Activated naive CD8-positive, alpha-beta T cell treated with anti-CD3 and anti-CD28 coated beads, Interleukin-2, amount 50 U/mL, for 24 hours (primary cell): ENCODE data around the gene PRR20G.
A peak's percentile ranks its signal among the peaks of the same experiment; 100 is the strongest.

Source experiments
- ATAC-seq: fragments of 150-1000 bp; cut with Tn5 transposase; one replicate; pipeline ENCODE4 v1.10.0; 2021
- DNase-seq: peaks from one replicate; pipeline ENCODE4 v3.0.0; 2021
- H3K27ac Mint-ChIP-seq: one replicate; pipeline ENCODE4 v1.8.0; 2021; ENCODE audit warnings: mild to moderate bottlenecking, mixed read lengths
- H3K27me3 Mint-ChIP-seq: one replicate; pipeline ENCODE4 v1.8.0; 2021; ENCODE audit warnings: mixed read lengths
- H3K36me3 Mint-ChIP-seq: one replicate; pipeline ENCODE4 v1.8.0; 2021; ENCODE audit warnings: low read depth, mixed read lengths
- H3K4me1 Mint-ChIP-seq: one replicate; pipeline ENCODE4 v1.8.0; 2021; ENCODE audit warnings: mixed read lengths
- H3K4me3 Mint-ChIP-seq: one replicate; pipeline ENCODE4 v1.8.0; 2021; ENCODE audit warnings: mild to moderate bottlenecking, moderate library complexity, mixed read lengths
- H3K9me3 Mint-ChIP-seq: one replicate; pipeline ENCODE4 v1.8.0; 2021; ENCODE audit warnings: mixed read lengths

The PRR20G gene

DNA sequence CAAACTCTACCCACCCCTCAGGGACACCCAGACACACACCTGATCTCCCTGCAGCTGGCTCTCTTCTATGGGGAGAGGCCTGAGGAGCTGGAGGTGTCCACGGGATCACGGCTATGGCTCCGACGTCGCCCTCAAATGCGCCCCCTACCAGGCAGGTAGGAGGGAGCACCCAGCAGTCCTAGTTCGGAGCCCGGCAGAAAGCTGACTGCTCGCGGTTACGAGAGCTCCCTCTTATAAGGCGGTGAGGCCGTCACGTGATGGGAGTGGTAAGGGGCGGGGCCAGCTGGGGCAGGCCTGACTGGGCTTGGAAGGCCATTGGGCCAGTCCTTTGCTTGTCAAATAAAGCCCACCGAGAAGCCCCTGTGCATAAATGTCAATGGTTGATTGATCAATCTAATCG is at the start of gene PRR20G:
Gene PRR20G (minus strand): TSS at position 207 of the 400 bp plus-strand sequence. CDS start 681 bp downstream, outside the sequence.
- no peak within 1 kb of the TSS for H3K27ac Mint-ChIP-seq
- H3K36me3 Mint-ChIP-seq: no peaks in the 10 kb centered on the region
- H3K4me3 Mint-ChIP-seq: no peak within 1 kb of the TSS
- H3K9me3 Mint-ChIP-seq: peaks cover 10% of the 10 kb centered on the region
- H3K4me1 Mint-ChIP-seq: no peaks in the 10 kb centered on the region
- DNase-seq: no peak
- ATAC-seq: no peak
- H3K27me3 Mint-ChIP-seq: peaks cover 6% of the 10 kb centered on the region

- no peaks in the 10 kb centered on the region for H3K4me1 Mint-ChIP-seq
- no peak overlapping the region for H3K27ac Mint-ChIP-seq
- H3K9me3 Mint-ChIP-seq: peaks cover 31% of the 10 kb centered on the region
- no peak for DNase-seq
- no peaks in the 10 kb centered on the region for H3K36me3 Mint-ChIP-seq
- H3K27me3 Mint-ChIP-seq: peaks cover 31% of the 10 kb centered on the region
- ATAC-seq: no peak
- no peak overlapping the region for H3K4me3 Mint-ChIP-seq
These were observed 49.2 kb upstream of the PRR20G start for GRCh38 chr3:127337001-127337400.

GRCh38 chr3:127336101-127336500 is 48.3 kb upstream of the PRR20G start:
- no peaks in the 10 kb centered on the region for H3K36me3 Mint-ChIP-seq
- H3K27ac Mint-ChIP-seq: no peak overlapping the region
- ATAC-seq: no peak
- peaks cover 37% of the 10 kb centered on the region for H3K9me3 Mint-ChIP-seq
- no peaks in the 10 kb centered on the region for H3K4me1 Mint-ChIP-seq
- DNase-seq: no peak
- H3K4me3 Mint-ChIP-seq: no peak overlapping the region
- H3K27me3 Mint-ChIP-seq: peaks cover 33% of the 10 kb centered on the region

GRCh38 chr3:127330385-127330784 is 42.5 kb upstream of the PRR20G start:
- Mint-ChIP-seq H3K4me1 (no peaks in the 10 kb centered on the region), H3K9me3 (peaks cover 36% of the 10 kb centered on the region), H3K27ac (no peak overlapping the region), H3K36me3 (peaks cover 2% of the 10 kb centered on the region), H3K27me3 (peaks cover 7% of the 10 kb centered on the region), H3K4me3 (no peak overlapping the region)
- DNase-seq: no peak
- ATAC-seq: no peak

DNA sequence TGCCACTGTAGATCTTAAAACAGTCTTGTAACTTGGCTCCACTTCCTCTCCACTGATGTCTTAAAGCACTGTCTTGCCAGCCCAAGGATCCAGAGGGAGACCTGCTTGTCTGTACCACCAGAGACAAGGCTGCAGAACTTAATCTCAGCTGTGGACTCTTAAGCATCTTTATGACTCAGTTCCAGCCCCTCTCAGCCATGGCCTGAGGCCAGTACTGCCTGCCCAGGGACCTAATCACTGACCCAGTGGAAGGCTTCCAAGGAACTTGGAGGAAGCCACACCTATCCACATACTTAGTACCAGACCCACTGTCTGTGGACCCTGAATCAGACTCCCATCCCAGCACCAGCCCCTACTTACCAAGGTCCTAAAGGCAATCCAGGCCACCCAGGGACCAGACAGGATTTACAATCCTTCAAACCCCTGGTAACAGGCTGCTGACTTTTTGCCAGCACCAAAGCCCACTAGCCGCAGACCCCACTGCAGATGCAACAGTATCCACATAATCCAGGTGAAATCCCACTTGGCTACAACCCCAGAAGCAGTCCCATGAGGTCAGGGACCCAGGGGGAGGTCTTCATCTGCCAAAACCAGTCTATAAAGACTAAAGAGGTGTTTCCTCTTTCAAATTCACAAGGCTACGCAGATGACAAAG is 41.9 kb upstream of the PRR20G start:
- H3K27me3 Mint-ChIP-seq: peaks cover 7% of the 10 kb centered on the region
- peaks cover 2% of the 10 kb centered on the region for H3K36me3 Mint-ChIP-seq
- ATAC-seq (no peak), DNase-seq (no peak)
- H3K27ac Mint-ChIP-seq: no peak overlapping the region
- H3K9me3 Mint-ChIP-seq: peaks cover 35% of the 10 kb centered on the region
- no peak overlapping the region for H3K4me3 Mint-ChIP-seq
- H3K4me1 Mint-ChIP-seq: no peaks in the 10 kb centered on the region

GRCh38 chr3:127328421-127328820 is 40.6 kb upstream of the PRR20G start:
- H3K4me3 Mint-ChIP-seq: no peak overlapping the region
- no peak overlapping the region for H3K27ac Mint-ChIP-seq
- DNase-seq (no peak), ATAC-seq (no peak)
- H3K36me3 Mint-ChIP-seq: peaks cover 2% of the 10 kb centered on the region
- H3K4me1 Mint-ChIP-seq: no peaks in the 10 kb centered on the region
- peaks cover 7% of the 10 kb centered on the region for H3K27me3 Mint-ChIP-seq
- peaks cover 28% of the 10 kb centered on the region for H3K9me3 Mint-ChIP-seq

- Mint-ChIP-seq H3K36me3 (peaks cover 2% of the 10 kb centered on the region), H3K27ac (no peak overlapping the region), H3K4me3 (no peak overlapping the region), H3K27me3 (peaks cover 2% of the 10 kb centered on the region), H3K9me3 (peaks cover 11% of the 10 kb centered on the region), H3K4me1 (no peaks in the 10 kb centered on the region)
- DNase-seq (no peak), ATAC-seq (no peak)
These were observed 38.5 kb upstream of the PRR20G start for GRCh38 chr3:127326341-127326740.

GRCh38 chr3:127325629-127325961 is 37.7 kb upstream of the PRR20G start:
- ATAC-seq (no peak), DNase-seq (no peak)
- H3K27ac Mint-ChIP-seq: no peak overlapping the region
- peaks cover 5% of the 10 kb centered on the region for H3K27me3 Mint-ChIP-seq
- H3K9me3 Mint-ChIP-seq: peaks cover 13% of the 10 kb centered on the region
- peaks cover 2% of the 10 kb centered on the region for H3K36me3 Mint-ChIP-seq
- no peaks in the 10 kb centered on the region for H3K4me1 Mint-ChIP-seq
- H3K4me3 Mint-ChIP-seq: no peak overlapping the region

- Mint-ChIP-seq H3K9me3 (peaks cover 11% of the 10 kb centered on the region), H3K27ac (no peak overlapping the region), H3K4me1 (no peaks in the 10 kb centered on the region), H3K4me3 (no peak overlapping the region), H3K27me3 (peaks cover 2% of the 10 kb centered on the region), H3K36me3 (no peaks in the 10 kb centered on the region)
- DNase-seq (no peak), ATAC-seq (no peak)
These were observed 37.2 kb upstream of the PRR20G start for GRCh38 chr3:127324913-127325628.

- Mint-ChIP-seq H3K4me1 (no peaks in the 10 kb centered on the region), H3K27me3 (peaks cover 2% of the 10 kb centered on the region), H3K36me3 (no peaks in the 10 kb centered on the region), H3K27ac (no peak overlapping the region), H3K4me3 (no peak overlapping the region), H3K9me3 (peaks cover 11% of the 10 kb centered on the region)
- ATAC-seq (no peak), DNase-seq (no peak)
These were observed 36.2 kb upstream of the PRR20G start for GRCh38 chr3:127324076-127324475.

DNA sequence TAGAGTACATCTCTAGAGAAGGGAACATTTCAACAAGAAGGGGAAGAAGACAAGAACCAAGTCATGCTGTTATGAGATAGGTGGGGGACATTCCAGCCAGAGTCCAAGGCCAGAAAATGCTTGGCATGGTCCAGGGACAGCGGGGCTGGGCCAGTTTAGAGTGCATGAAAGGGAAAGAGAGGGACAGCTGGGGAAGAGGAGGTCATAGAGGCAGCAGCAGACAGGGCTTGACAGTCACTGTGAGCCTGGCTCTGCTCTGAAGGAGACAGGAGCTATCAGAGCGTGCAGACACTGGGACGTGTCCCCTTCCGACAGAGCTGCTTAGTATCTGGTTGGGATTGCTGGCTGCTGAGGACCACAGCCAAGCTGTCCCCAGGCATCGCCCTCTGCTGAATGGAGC is 35.7 kb upstream of the PRR20G start:
- Mint-ChIP-seq H3K27me3 (peaks cover 2% of the 10 kb centered on the region), H3K4me1 (no peaks in the 10 kb centered on the region), H3K27ac (no peak overlapping the region), H3K36me3 (no peaks in the 10 kb centered on the region), H3K4me3 (no peak overlapping the region), H3K9me3 (peaks cover 11% of the 10 kb centered on the region)
- ATAC-seq: peak; percentile 18
- no peak for DNase-seq

GRCh38 chr3:127321371-127321770 is 33.5 kb upstream of the PRR20G start:
- H3K27me3 Mint-ChIP-seq: peaks cover 2% of the 10 kb centered on the region
- DNase-seq (no peak), ATAC-seq (no peak)
- no peak overlapping the region for H3K4me3 Mint-ChIP-seq
- H3K4me1 Mint-ChIP-seq: no peaks in the 10 kb centered on the region
- H3K9me3 Mint-ChIP-seq: peaks cover 7% of the 10 kb centered on the region
- H3K27ac Mint-ChIP-seq: no peak overlapping the region
- H3K36me3 Mint-ChIP-seq: no peaks in the 10 kb centered on the region

DNA sequence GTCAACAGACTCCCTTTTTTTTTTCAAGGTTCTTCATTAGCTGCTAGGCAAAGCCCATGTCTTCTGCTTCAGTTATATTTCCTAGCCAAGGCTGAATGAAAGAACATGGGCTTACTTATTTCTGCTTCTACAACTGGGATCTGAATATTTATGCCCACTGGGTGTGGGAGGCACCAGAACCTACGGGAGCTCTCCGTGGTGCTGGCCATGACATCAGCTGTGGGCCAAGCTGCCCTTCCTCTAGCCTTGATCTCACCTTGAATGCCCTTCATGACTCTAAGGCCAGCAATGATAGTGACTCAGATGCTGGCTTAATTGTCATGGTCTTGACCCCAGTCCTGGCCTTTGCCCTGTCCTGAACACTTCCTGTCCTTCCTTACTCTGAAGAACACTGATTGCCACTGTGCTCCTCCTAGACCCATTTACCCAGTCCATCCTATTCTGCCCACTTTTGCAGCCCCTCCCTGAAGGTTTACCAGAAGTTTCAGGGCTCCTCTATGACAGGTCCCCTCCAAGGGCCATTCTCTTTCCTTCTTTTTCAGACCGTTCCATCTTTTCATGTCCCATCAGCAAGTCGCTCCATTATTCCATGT is 32.8 kb upstream of the PRR20G start:
- DNase-seq: no peak
- Mint-ChIP-seq H3K27ac (no peak overlapping the region), H3K4me1 (no peaks in the 10 kb centered on the region), H3K27me3 (peaks cover 2% of the 10 kb centered on the region), H3K36me3 (no peaks in the 10 kb centered on the region), H3K4me3 (no peak overlapping the region), H3K9me3 (peaks cover 7% of the 10 kb centered on the region)
- no peak for ATAC-seq

DNA sequence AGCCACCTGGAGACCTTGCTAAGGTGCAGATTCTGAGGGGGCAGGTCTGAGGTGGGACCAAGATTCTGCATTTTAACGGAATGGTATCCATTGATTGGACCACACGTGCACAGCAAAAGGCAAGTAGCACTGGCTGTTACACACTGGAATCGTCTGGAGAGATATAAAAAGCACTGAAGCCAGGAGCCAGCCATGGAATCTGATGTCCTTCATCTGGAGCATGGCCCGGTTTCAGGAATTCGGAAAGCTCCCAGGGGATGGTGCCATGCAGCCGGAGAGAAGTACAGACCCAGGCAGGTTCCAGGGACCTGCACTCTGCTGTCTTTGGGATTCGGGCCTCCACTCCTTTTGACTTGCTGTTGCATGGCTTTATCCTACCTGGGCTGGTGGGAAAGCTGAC is 28.8 kb upstream of the PRR20G start:
- Mint-ChIP-seq H3K4me3 (no peak overlapping the region), H3K36me3 (no peaks in the 10 kb centered on the region), H3K9me3 (peaks cover 7% of the 10 kb centered on the region), H3K27ac (no peak overlapping the region), H3K27me3 (peaks cover 5% of the 10 kb centered on the region), H3K4me1 (no peaks in the 10 kb centered on the region)
- ATAC-seq (no peak), DNase-seq (no peak)

GRCh38 chr3:127312818-127313217 is 25.0 kb upstream of the PRR20G start:
- Mint-ChIP-seq H3K27me3 (peaks cover 5% of the 10 kb centered on the region), H3K27ac (no peak overlapping the region), H3K9me3 (no peaks in the 10 kb centered on the region), H3K36me3 (no peaks in the 10 kb centered on the region), H3K4me3 (no peak overlapping the region), H3K4me1 (no peaks in the 10 kb centered on the region)
- DNase-seq: no peak
- ATAC-seq: no peak
